Thyroid gland (tissue), 4 donors: ENCODE measurements around the gene INSIG2. TPM values are rescaled to one million over a fixed set of nuclear protein-coding genes. Genes with fewer than 3 reads are reported as not detected.

Experiments used
- DNase-seq, 2 donors: peaks; one replicate each; pipeline ENCODE4 v3.0.0-alpha.2; 2019
- H3K27ac ChIP-seq, 3 donors: fragments of 200-600 bp; sonication (generic); 1 replicate in 2 of 3; 2 replicates in 1 of 3; pipeline ENCODE4 v1.5.1; 2016 to 2019; ENCODE audit warnings: mild to moderate bottlenecking in 1 of 3, moderate library complexity in 1 of 3
- H3K27me3 ChIP-seq: fragments of 200-600 bp; sonication (generic); one replicate; pipeline ENCODE4 v1.5.1; 2019
- H3K36me3 ChIP-seq, 2 donors: fragments of 200-600 bp; sonication (generic); one replicate each; pipeline ENCODE4 v1.5.1; 2016 to 2019
- H3K4me1 ChIP-seq, 2 donors: fragments of 200-600 bp; sonication (generic); one replicate each; pipeline ENCODE4 v1.5.1; 2017 to 2019
- H3K4me3 ChIP-seq, 3 donors: fragments of 200-600 bp; sonication (generic); replicated peaks in 1 of 3; 1 replicate in 2 of 3; 2 replicates in 1 of 3; pipeline ENCODE4 v1.5.1; 2016; ENCODE audit warnings: mild to moderate bottlenecking in 1 of 3
- H3K9me3 ChIP-seq: fragments of 200-600 bp; sonication (generic); one replicate; pipeline ENCODE4 v1.5.1; 2017
- CTCF ChIP-seq, 6 experiments: fragments of 200-600 bp in 3 of 6; fragments of 450-650 bp in 3 of 6; sonication (generic) in 3 of 6; IDR thresholded peaks; one replicate each; pipeline ENCODE4 v1.5.1; 2016 to 2019; ENCODE audit warnings: antibody characterized with exemption in 6 of 6, mild to moderate bottlenecking in 2 of 6, inconsistent platforms in 1 of 6, moderate library complexity in 1 of 6
- POLR2A ChIP-seq, 2 donors: fragments of 450-650 bp; IDR thresholded peaks; one replicate each; pipeline ENCODE4 v1.6.1; 2017; ENCODE audit warnings: antibody characterized with exemption in 2 of 2, mild to moderate bottlenecking in 2 of 2, moderate library complexity in 1 of 2
- WGBS, 2 donors: methylation state at CpG; one replicate each; pipeline ENCODE4 v1.1.5; 2017; 5-methylcytosine and 5-hydroxymethylcytosine counted together
- intact Hi-C: fragments of 100-400 bp; cut with DNase I; formaldehyde crosslinking; loops from one replicate; pipeline ENCODE4 v1.15.1; 2023
- total RNA-seq, 4 donors: library from RNA; depleted of rRNA; stranded (reverse); fragments of >200 nt; gene quantifications; one replicate each; pipeline ENCODE4 v1.2.3, GENCODE V29; 2016

Gene INSIG2
- total RNA-seq, 4 donors from 2014 or later, result 14.3 to 22.8 (median 17.0) TPM

GRCh38 chr2:118133916-118134315 is 45.6 kb downstream of the INSIG2 start:
- Histone ChIP-seq H3K4me1 (no peaks in the 10 kb centered on the region), H3K27ac (no peak overlapping the region), H3K9me3 (no peaks in the 10 kb centered on the region), H3K36me3 (no peaks in the 10 kb centered on the region), H3K4me3 (no peak overlapping the region), H3K27me3 (no peaks in the 10 kb centered on the region)
- WGBS, 2 donors, result 64 to 80% methylated on average over 2 of the region's 2 CpGs
- TF ChIP-seq CTCF (IDR thresholded peaks at IDR 0.05) (no peak), POLR2A (IDR thresholded peaks at IDR 0.05) (no peak)
- intact Hi-C loops, result no loop called here
- no peak for DNase-seq

- H3K27ac ChIP-seq, result no peak overlapping the region
- H3K9me3 ChIP-seq, result no peaks in the 10 kb centered on the region
- intact Hi-C loops, result no loop called here
- TF ChIP-seq POLR2A (IDR thresholded peaks at IDR 0.05), result no peak
- TF ChIP-seq CTCF (IDR thresholded peaks at IDR 0.05), result no peak
- 67 to 77% methylated on average over 6 of the region's 6 CpGs for WGBS, 2 donors
- H3K36me3 ChIP-seq, result no peaks in the 10 kb centered on the region
- H3K27me3 ChIP-seq, result no peaks in the 10 kb centered on the region
- no peaks in the 10 kb centered on the region for H3K4me1 ChIP-seq
- no peak overlapping the region for H3K4me3 ChIP-seq
- no peak for DNase-seq
Observed at GRCh38 chr2:118134650-118135049, 46.4 kb downstream of the INSIG2 start.

DNA sequence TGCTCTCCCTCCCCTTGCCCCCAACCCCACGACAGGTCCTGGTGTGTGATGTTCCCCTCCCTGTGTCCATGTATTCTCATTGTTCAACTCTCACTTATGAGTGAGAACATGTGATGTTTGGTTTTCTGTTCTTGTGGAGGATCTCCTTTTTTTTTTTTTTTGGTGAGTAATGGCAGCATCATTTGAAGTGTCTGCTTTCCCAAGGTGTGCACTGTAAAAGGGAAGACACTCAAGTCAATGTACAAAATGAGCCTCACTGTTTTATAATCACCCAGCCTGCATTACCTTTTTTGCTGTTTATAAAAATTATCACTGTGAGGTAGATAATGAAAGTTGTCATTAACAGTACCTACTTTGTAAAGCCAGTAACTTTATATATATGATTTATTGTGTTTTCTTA is 56.9 kb downstream of the INSIG2 start:
- H3K9me3 ChIP-seq, result no peaks in the 10 kb centered on the region
- no peaks in the 10 kb centered on the region for H3K4me1 ChIP-seq
- DNase-seq, result no peak
- H3K27ac ChIP-seq, result no peak overlapping the region
- H3K36me3 ChIP-seq, result no peaks in the 10 kb centered on the region
- 57 to 60% methylated on average over 1 of the region's 1 CpG for WGBS, 2 donors
- no peak overlapping the region for H3K4me3 ChIP-seq
- intact Hi-C loops, result no loop called here
- no peaks in the 10 kb centered on the region for H3K27me3 ChIP-seq
- TF ChIP-seq POLR2A (IDR thresholded peaks at IDR 0.05) (no peak), CTCF (IDR thresholded peaks at IDR 0.05) (no peak)

DNA sequence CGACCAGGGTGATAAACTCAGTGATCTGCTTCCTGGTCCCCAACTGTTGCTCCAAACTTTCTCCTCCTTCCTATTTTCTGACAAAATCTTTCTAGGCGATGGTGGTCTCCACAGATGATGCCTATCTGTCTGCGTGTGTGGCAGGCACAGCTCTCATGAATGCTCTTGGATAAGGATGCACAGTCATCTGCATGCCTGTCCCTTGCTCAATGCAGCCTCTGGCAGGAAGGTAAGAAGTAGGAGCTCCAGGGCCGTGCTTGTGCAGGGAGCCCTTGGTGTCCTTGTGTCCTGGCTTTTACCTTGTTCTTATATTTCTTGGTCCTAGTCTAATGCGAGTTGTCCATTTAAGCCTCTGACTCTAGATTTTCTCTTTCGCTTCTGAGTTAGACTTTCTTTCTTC is 57.5 kb downstream of the INSIG2 start:
- H3K36me3 ChIP-seq, result no peaks in the 10 kb centered on the region
- no peak for TF ChIP-seq POLR2A (IDR thresholded peaks at IDR 0.05)
- no peak for TF ChIP-seq CTCF (IDR thresholded peaks at IDR 0.05)
- DNase-seq, result no peak
- H3K9me3 ChIP-seq, result no peaks in the 10 kb centered on the region
- WGBS, 2 donors, result 82 to 87% methylated on average over 6 of the region's 6 CpGs
- H3K27me3 ChIP-seq, result no peaks in the 10 kb centered on the region
- no peaks in the 10 kb centered on the region for H3K4me1 ChIP-seq
- H3K27ac ChIP-seq, result no peak overlapping the region
- no peak overlapping the region for H3K4me3 ChIP-seq
- intact Hi-C loops, result no loop called here

- 89 to 90% methylated on average over 11 of the region's 11 CpGs for WGBS, 2 donors
- H3K4me3 ChIP-seq, result no peak overlapping the region
- no peak for DNase-seq
- no peaks in the 10 kb centered on the region for H3K36me3 ChIP-seq
- intact Hi-C loops, result no loop called here
- no peak overlapping the region for H3K27ac ChIP-seq
- no peak for TF ChIP-seq POLR2A (IDR thresholded peaks at IDR 0.05)
- no peak for TF ChIP-seq CTCF (IDR thresholded peaks at IDR 0.05)
- no peaks in the 10 kb centered on the region for H3K4me1 ChIP-seq
- H3K27me3 ChIP-seq, result no peaks in the 10 kb centered on the region
- H3K9me3 ChIP-seq, result no peaks in the 10 kb centered on the region
Observed at GRCh38 chr2:118146315-118147283, 58.3 kb downstream of the INSIG2 start.
